GM12801 (cell line): Measurements from ENCODE around the gene TEAD3.

Source experiments
- CTCF ChIP-seq: IDR thresholded peaks from one replicate; pipeline ENCODE4 v1.5.1; 2011; ENCODE audit warnings: control low read depth; ENCODE audit not compliant: insufficient read length; ENCODE audit errors: extremely low read depth

TEAD3 gene

GRCh38 chr6:35496841-35497570, at the start of gene TEAD3:
TEAD3 (minus strand) TSS chr6:35497079.
- no peak for TF ChIP-seq CTCF

- TF ChIP-seq CTCF = no peak
Observed at GRCh38 chr6:35544769-35545361, 48.0 kb upstream of the TEAD3 start.

- TF ChIP-seq CTCF = no peak
Observed at GRCh38 chr6:35543459-35544193, 46.7 kb upstream of the TEAD3 start.

- TF ChIP-seq CTCF = no peak
Observed at GRCh38 chr6:35541836-35542235, 45.0 kb upstream of the TEAD3 start.

- TF ChIP-seq CTCF = no peak
Observed at GRCh38 chr6:35539223-35539622, 42.3 kb upstream of the TEAD3 start.

GRCh38 chr6:35534407-35535170, 37.7 kb upstream of the TEAD3 start:
- TF ChIP-seq CTCF = no peak

GRCh38 chr6:35533981-35534380, 37.1 kb upstream of the TEAD3 start:
- TF ChIP-seq CTCF = no peak
